ENCODE results near the gene TIMM10. TPM values are rescaled to one million over a fixed set of nuclear protein-coding genes. Genes with fewer than 3 reads are reported as not detected.

Gene TIMM10, protein sequence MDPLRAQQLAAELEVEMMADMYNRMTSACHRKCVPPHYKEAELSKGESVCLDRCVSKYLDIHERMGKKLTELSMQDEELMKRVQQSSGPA
- total RNA-seq (2022) (52.2 and 80.3 TPM in 2 replicates), Bru-seq, nascent RNA (percentile 72 among the genes with signal in this experiment), BruChase-seq, experiment 1, labeled RNA remaining after a 6-hour chase (percentile 77 among the genes with signal in this experiment), BruChase-seq, experiment 2, labeled RNA remaining after a 2-hour chase (percentile 74 among the genes with signal in this experiment)
- long read RNA-seq, transcript TIMM10-201 (3 exons, 680 nt) = major isoform, 74 of 99 reads
- long read RNA-seq, partial matches to known transcripts = 0 of 99 reads
- long read RNA-seq, other reads (novel, unspliced or antisense) = 22 of 99 reads

DNA sequence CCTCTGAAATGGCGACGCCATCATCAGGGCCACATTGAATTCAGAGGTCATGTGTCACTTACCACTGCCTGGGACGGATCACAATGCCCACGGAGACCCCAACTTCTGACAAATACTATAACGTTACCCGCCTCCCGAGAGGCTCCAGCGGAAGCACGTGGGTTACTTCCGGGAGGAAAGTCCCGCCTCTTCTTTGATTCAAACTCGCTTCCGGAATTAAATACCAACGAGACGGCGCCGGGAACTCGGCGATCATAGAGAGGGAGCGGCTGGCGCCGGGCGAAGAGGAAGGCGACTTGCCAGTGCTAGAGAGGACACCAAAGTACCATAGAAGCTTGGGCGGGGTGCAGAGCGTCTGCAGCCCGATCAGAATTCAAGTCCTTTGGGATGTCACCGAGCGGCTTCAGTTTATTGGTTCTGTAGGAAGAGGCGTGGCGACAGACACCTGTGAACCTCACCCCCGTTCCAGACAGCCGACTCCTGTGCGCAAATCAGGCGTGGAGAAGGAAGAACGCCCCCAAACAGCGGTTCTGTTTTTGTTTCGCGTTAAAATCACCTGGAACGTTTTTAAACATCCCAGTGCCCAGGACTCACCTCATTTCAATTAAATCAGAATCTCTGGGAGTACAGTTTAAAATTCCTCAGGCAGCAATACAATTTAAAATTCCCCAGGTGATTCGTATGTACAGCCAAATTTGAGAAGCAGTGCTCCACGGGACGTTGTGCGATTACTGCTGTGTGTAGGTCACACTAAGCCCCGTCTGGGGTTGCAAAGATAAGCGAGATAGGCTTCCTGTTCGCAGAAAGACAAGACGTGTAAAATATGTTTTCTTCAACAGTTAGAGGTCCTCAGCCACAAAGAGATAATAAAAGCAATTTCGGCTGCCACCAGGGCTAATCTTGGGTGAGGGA, at the start of gene TIMM10:
TSS of gene TIMM10 (minus strand) at position 159 of the 912 bp plus-strand sequence. CDS start 565 bp downstream, outside the sequence.
- Mint-ChIP-seq H3K4me1 (ENCODE audit: insufficient read depth, unreplicated experiment) (peaks cover 11% of the 10 kb centered on the region), H3K27me3 (ENCODE audit: insufficient read depth, unreplicated experiment) (peaks cover 8% of the 10 kb centered on the region), H3K36me3 (ENCODE audit: insufficient read depth, unreplicated experiment) (peaks cover 7% of the 10 kb centered on the region), H3K9me3 (ENCODE audit: unreplicated experiment) (no peaks in the 10 kb centered on the region), H3K4me3 (ENCODE audit: unreplicated experiment) (peak within 1 kb of the TSS; percentile 96), H3K27ac (ENCODE audit: low read depth, unreplicated experiment) (peak within 1 kb of the TSS; percentile 79)
- TF ChIP-seq, protein P1, sequence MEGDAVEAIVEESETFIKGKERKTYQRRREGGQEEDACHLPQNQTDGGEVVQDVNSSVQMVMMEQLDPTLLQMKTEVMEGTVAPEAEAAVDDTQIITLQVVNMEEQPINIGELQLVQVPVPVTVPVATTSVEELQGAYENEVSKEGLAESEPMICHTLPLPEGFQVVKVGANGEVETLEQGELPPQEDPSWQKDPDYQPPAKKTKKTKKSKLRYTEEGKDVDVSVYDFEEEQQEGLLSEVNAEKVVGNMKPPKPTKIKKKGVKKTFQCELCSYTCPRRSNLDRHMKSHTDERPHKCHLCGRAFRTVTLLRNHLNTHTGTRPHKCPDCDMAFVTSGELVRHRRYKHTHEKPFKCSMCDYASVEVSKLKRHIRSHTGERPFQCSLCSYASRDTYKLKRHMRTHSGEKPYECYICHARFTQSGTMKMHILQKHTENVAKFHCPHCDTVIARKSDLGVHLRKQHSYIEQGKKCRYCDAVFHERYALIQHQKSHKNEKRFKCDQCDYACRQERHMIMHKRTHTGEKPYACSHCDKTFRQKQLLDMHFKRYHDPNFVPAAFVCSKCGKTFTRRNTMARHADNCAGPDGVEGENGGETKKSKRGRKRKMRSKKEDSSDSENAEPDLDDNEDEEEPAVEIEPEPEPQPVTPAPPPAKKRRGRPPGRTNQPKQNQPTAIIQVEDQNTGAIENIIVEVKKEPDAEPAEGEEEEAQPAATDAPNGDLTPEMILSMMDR (IDR thresholded peaks at IDR 0.05; ENCODE audit: unreplicated experiment) = no peak
- POLR2A ChIA-PET = interaction anchor here (0.9 to 2.2 kb wide), 11 partner anchors 15 to 1614 kb away, joined by 3 to 11 read pairs (median 4); partner anchors contain the start of genes CLP1, MED19, SLC43A1 and SLC43A3
- no TSS peak for BruUV-seq (replicated peaks)
- intact Hi-C loops (cut with micrococcal nuclease) = loop anchor here (1.0 to 10.0 kb wide), 3 partner anchors 38 to 984 kb away; no protein-coding TSS in a partner anchor
- DNase-seq (ENCODE audit: unreplicated experiment) = peak; percentile 98
- CTCF ChIA-PET = interaction anchor here (0.7 to 8.1 kb wide), 9 partner anchors 15 to 223 kb away, joined by 3 to 254 read pairs (median 8); partner anchors contain the start of genes RTN4RL2 and SLC43A1

DNA sequence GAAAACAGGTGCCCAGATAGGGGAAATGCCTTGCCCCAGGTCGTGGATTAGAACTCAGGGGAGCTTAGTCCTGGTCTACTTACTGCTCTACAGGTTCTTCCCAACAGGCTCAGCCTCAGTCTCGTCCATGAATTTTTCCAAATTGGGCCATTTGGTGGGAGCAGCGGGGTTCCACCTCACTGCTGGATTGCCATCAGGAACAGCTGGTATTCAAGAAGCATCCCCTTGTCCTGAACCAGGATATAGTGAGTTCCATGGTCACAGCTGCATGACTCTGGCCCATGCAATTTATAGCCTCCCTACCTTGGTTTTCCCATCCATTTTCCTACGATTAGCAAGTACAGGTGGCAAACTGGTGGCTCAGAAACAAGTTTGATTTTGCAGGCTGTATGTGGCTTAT, 43.5 kb upstream of the TIMM10 start:
- no peaks in the 10 kb centered on the region for H3K27me3 Mint-ChIP-seq (ENCODE audit: insufficient read depth, unreplicated experiment)
- no peaks in the 10 kb centered on the region for H3K9me3 Mint-ChIP-seq (ENCODE audit: unreplicated experiment)
- no peak for DNase-seq (ENCODE audit: unreplicated experiment)

DNA sequence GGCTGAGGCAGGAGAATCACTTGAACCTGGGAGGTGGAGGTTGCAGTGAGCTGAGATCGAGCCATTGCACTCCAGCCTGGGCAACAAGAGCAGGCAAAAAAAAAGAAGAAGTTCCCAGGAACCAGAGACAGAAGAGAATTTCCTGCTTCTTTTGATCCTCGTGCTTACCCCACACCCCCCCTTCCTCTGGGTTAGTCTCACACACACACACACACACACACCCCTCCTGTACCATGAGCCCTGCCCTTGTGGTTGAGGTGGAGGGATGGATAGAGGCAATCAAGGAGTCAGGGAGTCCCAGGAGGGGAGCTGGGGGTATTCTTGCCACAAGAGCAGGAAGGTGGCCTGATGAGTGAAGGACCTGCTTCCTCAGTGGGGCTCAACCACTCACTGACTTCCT, 41.1 kb upstream of the TIMM10 start:
- no peak for DNase-seq (ENCODE audit: unreplicated experiment)
- Mint-ChIP-seq H3K27ac (ENCODE audit: low read depth, unreplicated experiment) (no peak overlapping the region), H3K27me3 (ENCODE audit: insufficient read depth, unreplicated experiment) (no peaks in the 10 kb centered on the region), H3K9me3 (ENCODE audit: unreplicated experiment) (no peaks in the 10 kb centered on the region), H3K4me1 (ENCODE audit: insufficient read depth, unreplicated experiment) (peaks cover 18% of the 10 kb centered on the region), H3K36me3 (ENCODE audit: insufficient read depth, unreplicated experiment) (peaks cover 6% of the 10 kb centered on the region), H3K4me3 (ENCODE audit: unreplicated experiment) (no peak overlapping the region)
- ChIA-PET POLR2A (interaction anchor here (0.9 to 1.2 kb wide), 2 partner anchors 73 to 1006 kb away, joined by 3 to 4 read pairs; no protein-coding TSS in a partner anchor), CTCF (interaction anchor here (0.5 to 9.6 kb wide), 5 partner anchors 18 to 93 kb away, joined by 3 to 315 read pairs (median 3); no protein-coding TSS in a partner anchor)
- BruUV-seq (replicated peaks) = no TSS peak
- intact Hi-C loops (cut with micrococcal nuclease) = no loop called here
- TF ChIP-seq, protein P1 (IDR thresholded peaks at IDR 0.05; ENCODE audit: unreplicated experiment) = no peak

More for the DNA sequence above, 43.5 kb upstream of the TIMM10 start:
- ChIA-PET POLR2A (interaction anchor here (0.7 to 1.1 kb wide), 2 partner anchors 74 to 75 kb away, joined by 3 read pairs; partner anchors contain the start of gene YPEL4), CTCF (interaction anchor here (9.6 kb wide), 1 partner anchor 68 kb away, joined by 315 read pairs; no protein-coding TSS in a partner anchor)
- no TSS peak for BruUV-seq (replicated peaks)
- TF ChIP-seq, protein P1 (IDR thresholded peaks at IDR 0.05; ENCODE audit: unreplicated experiment) = no peak
- no peaks in the 10 kb centered on the region for H3K36me3 Mint-ChIP-seq (ENCODE audit: insufficient read depth, unreplicated experiment)
- H3K4me1 Mint-ChIP-seq (ENCODE audit: insufficient read depth, unreplicated experiment) = peaks cover 5% of the 10 kb centered on the region
- H3K4me3 Mint-ChIP-seq (ENCODE audit: unreplicated experiment) = no peak overlapping the region
- intact Hi-C loops (cut with micrococcal nuclease) = no loop called here
- no peak overlapping the region for H3K27ac Mint-ChIP-seq (ENCODE audit: low read depth, unreplicated experiment)

All from MCF 10A (cell line).